LNCAP (cell line): ENCODE measurements around the gene SEC61A1.

Experiments
- TF ChIP-seq, protein P1 (sequence below): fragments of 450-650 bp; IDR thresholded peaks from 2 replicates; pipeline ENCODE4 v1.5.1; 2017; ENCODE audit warnings: mild to moderate bottlenecking

The SEC61A1 gene

DNA sequence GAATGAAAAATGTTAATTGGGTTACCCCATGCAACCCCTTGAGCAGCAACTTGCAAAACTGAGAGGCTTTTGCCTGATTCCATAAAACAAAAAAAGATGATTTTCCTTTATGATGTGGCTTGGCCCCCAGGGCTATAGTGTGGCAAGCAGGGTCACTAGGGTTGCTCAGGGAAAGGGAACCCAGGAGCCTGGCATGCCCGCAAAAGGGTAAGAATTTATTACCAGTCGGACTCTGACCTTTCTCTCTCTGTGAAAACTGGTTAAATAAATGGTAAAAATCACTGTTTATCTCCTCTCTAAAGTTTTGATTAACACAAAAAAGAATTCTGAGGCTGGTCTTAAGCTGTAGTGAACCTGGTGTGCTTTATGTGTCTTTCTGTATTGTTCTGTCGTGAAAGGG, 37.7 kb upstream of the SEC61A1 start:
- TF ChIP-seq, protein P1, sequence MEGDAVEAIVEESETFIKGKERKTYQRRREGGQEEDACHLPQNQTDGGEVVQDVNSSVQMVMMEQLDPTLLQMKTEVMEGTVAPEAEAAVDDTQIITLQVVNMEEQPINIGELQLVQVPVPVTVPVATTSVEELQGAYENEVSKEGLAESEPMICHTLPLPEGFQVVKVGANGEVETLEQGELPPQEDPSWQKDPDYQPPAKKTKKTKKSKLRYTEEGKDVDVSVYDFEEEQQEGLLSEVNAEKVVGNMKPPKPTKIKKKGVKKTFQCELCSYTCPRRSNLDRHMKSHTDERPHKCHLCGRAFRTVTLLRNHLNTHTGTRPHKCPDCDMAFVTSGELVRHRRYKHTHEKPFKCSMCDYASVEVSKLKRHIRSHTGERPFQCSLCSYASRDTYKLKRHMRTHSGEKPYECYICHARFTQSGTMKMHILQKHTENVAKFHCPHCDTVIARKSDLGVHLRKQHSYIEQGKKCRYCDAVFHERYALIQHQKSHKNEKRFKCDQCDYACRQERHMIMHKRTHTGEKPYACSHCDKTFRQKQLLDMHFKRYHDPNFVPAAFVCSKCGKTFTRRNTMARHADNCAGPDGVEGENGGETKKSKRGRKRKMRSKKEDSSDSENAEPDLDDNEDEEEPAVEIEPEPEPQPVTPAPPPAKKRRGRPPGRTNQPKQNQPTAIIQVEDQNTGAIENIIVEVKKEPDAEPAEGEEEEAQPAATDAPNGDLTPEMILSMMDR: no peak

DNA sequence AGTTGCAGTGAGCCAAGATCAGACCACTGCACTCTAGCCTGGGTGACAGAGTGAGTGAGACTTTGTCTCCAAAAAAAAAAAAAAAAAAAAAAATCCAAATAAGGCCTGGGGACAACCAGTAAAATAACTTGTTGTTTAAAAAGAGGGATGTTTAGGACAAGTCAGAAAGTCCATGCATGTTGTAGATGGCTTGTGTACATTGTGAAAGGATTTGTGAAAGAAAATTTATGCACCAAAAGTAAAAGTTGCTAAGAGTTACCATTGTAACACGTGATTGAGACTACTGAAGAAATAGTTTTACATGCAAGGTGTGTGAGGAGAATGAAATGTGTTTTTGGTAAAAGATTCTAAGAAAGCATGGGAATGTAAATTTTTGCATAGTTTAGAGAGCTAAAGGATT, 35.7 kb upstream of the SEC61A1 start:
- TF ChIP-seq, protein P1: no peak

DNA sequence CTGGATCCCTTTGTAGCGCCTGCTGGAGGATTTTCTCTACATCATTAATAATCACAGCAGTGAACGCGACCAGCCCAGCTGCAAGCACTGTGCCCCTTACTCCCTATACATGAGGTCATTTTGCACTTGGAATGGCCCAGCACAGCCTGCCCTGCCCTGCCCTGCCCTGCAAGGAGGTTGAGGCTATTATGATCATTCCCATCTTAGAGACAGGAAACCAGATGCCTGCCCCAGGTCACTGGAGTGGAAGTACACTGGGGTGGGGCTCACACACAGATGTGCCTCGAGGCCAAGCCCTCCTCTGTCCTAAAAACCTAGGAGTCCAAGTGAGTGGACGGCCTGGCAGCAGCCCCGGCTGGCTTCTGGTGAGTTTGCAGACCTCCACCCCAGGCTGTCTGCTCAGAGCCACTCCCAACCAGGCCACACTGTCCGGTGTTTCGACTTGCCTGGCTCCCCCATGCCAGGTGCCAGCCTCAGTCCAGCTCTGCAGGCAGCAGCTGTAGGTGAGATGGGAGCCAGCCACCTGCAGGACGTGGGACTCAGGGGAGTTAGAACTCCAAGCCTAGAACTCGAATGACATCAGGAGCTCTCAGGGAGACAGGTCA, 30.4 kb upstream of the SEC61A1 start:
- TF ChIP-seq, protein P1: no peak

DNA sequence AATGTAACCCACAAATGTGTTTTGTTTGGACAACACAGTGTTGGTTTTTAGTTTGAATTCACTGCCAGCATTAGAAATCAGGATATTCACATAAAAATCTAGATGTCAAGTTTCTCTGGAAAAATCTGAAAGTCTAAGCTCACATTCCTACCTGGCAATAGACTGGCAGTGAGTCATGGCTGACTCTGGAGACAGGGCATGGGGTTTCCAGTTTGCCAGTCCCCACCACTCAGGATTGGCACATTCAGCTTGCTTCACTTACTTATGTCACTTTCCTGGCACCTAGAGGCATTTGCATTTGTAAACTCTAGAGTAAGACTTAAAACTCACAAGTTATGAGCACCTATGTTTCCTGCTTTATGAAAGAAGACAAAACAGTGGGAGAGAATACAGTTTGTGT, 19.1 kb upstream of the SEC61A1 start:
- TF ChIP-seq, protein P1: no peak

DNA sequence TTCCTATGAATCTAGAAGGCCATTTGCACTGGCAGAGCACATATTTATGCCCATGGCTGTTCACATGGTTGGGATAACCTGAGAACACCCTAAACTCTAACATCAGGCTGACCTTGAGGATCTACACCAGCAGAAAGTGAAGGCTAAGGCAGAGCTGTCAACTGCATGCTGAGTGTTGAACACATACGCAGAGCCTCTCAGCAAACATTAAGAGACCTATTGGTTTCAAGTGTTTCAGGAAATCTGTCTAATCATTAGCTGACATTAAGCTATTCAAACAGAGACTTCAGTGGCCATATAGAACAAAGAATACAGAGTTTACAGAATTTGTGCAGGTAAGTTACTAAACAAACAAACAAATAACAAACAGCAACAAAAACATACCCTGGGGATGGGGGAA, 16.1 kb upstream of the SEC61A1 start:
- TF ChIP-seq, protein P1: no peak

DNA sequence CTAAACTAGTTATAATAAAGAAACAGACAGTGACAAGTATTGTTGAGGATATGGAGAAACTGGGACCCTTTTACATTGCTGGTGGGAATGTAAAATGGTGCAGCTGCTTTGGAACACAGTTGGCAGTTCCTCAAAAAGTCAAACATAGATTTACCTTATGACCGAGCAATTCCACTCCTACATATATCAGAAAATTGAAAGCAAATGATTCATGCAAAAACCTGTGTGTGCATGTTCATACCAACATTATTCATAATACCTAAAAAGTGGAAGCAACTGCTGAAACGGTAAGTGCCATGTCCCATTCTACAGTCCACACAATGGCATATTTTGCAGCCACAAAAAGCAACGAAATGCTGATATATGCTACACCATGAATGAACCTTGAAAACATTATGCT, 12.2 kb upstream of the SEC61A1 start:
- TF ChIP-seq, protein P1: no peak

DNA sequence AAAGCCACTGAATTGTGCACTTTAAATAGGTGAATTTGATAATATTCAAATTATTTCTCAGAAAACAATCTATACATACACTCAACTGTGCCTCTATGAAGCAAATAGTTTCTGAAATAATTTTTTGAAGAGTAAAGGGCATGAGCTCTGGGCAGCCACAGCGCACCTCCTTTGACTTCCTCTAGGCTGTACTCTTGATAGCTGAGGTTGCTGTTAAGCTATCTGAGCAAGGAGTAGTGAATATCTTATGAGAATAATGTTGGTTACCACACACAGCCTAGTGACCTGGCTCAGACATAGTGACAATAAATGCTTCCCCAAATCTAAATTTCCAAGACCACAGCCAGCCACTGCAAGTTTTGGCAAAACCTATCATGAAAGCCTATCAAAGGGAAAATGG, 11.6 kb upstream of the SEC61A1 start:
- TF ChIP-seq, protein P1: no peak

DNA sequence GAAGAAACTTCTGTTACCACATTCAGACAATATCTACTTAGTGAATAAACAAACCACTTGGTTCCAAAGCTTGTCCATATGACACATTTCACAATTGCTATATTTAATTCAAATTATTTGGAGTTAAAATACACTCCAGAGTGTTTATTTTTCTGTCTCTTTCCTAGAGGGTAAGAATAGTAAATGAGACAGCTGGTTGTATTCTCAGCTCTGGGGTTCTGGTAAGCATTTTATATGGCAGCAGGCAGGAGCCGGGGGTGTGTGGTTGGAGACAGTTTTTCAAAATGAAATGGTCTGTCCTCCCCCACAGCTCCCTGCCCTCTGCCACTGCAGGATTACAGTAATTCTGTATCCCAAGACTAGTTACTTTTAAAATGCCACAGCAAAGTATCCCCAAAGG, 10.9 kb upstream of the SEC61A1 start:
- TF ChIP-seq, protein P1: no peak
